Suprapubic skin (tissue), 4 donors: ENCODE measurements around the gene SMAD4. TPM values are rescaled to one million over a fixed set of nuclear protein-coding genes. Genes with fewer than 3 reads are reported as not detected.
"Not testable (repeated sequence)": the region's sequence is repeated elsewhere in the genome, so short reads cannot be mapped to it uniquely, and the experiment has no call there.

ENCODE experiments used
- DNase-seq, 2 donors: peaks; one replicate each; pipeline ENCODE4 v3.0.0-alpha.2; 2019; ENCODE audit warnings: low spot score in 2 of 2
- H3K27ac ChIP-seq: fragments of 200-600 bp; sonication (generic); one replicate; pipeline ENCODE4 v1.5.1; 2019
- H3K27me3 ChIP-seq: fragments of 200-600 bp; sonication (generic); one replicate; pipeline ENCODE4 v1.5.1; 2019
- H3K36me3 ChIP-seq: fragments of 200-600 bp; sonication (generic); one replicate; pipeline ENCODE4 v1.5.1; 2019
- H3K4me1 ChIP-seq: fragments of 200-600 bp; sonication (generic); one replicate; pipeline ENCODE4 v1.5.1; 2019
- H3K4me3 ChIP-seq: fragments of 200-600 bp; sonication (generic); one replicate; pipeline ENCODE4 v1.5.1; 2019; ENCODE audit warnings: mild to moderate bottlenecking
- H3K9me3 ChIP-seq: fragments of 200-600 bp; sonication (generic); one replicate; pipeline ENCODE4 v1.5.1; 2019
- CTCF ChIP-seq, 2 donors: fragments of 200-600 bp in 1 of 2; fragments of 450-650 bp in 1 of 2; sonication (generic) in 1 of 2; IDR thresholded peaks; one replicate each; pipeline ENCODE4 v1.5.1; 2016 to 2019; ENCODE audit warnings: antibody characterized with exemption in 2 of 2, mild to moderate bottlenecking in 1 of 2, moderate library complexity in 1 of 2
- EP300 ChIP-seq: sonication (generic); formaldehyde crosslinking; IDR thresholded peaks from one replicate; pipeline ENCODE4 v1.6.1; 2017; ENCODE audit warnings: antibody characterized with exemption
- POLR2A ChIP-seq, 2 donors: fragments of 450-650 bp; IDR thresholded peaks; one replicate each; pipeline ENCODE4 v1.6.1; 2017; ENCODE audit warnings: antibody characterized with exemption in 2 of 2, mild to moderate bottlenecking in 2 of 2, moderate library complexity in 2 of 2
- POLR2AphosphoS5 ChIP-seq, 3 donors: sonication (generic); formaldehyde crosslinking; IDR thresholded peaks; one replicate each; pipeline ENCODE4 v1.6.1; 2017; ENCODE audit warnings: antibody characterized with exemption in 3 of 3
- WGBS: methylation state at CpG from one replicate; pipeline ENCODE4 v1.1.5; 2018; 5-methylcytosine and 5-hydroxymethylcytosine counted together
- total RNA-seq, 4 donors: library from RNA; depleted of rRNA; stranded (reverse); fragments of >200 nt; gene quantifications; one replicate each; pipeline ENCODE4 v1.1.0, GENCODE V29; 2016

The SMAD4 gene
- total RNA-seq, 4 donors from 2014 or later: 58.9 to 112 (median 99.7) TPM

- Histone ChIP-seq H3K4me3 (no peak overlapping the region), H3K4me1 (no peaks in the 10 kb centered on the region), H3K9me3 (no peaks in the 10 kb centered on the region), H3K27me3 (no peaks in the 10 kb centered on the region), H3K27ac (no peak overlapping the region), H3K36me3 (peaks cover 4% of the 10 kb centered on the region)
- DNase-seq: no peak
- WGBS: 60% methylated on average over 5 of the region's 5 CpGs
- no peak for TF ChIP-seq CTCF (IDR thresholded peaks at IDR 0.05)
- TF ChIP-seq EP300: no peak
- TF ChIP-seq POLR2A (IDR thresholded peaks at IDR 0.05): no peak
- TF ChIP-seq POLR2AphosphoS5 (IDR thresholded peaks at IDR 0.05): no peak
Measured at GRCh38 chr18:51091270-51091669, 61.3 kb downstream of the SMAD4 start.

GRCh38 chr18:51092117-51092516, 62.1 kb downstream of the SMAD4 start:
- H3K9me3 ChIP-seq: no peaks in the 10 kb centered on the region
- 55% methylated on average over 2 of the region's 2 CpGs for WGBS

GRCh38 chr18:51092967-51093366, 63.0 kb downstream of the SMAD4 start:
- not testable (repeated sequence) for DNase-seq, H3K4me3 ChIP-seq, H3K27me3 ChIP-seq, H3K36me3 ChIP-seq, H3K4me1 ChIP-seq, H3K27ac ChIP-seq, H3K9me3 ChIP-seq
- 90% methylated on average over 1 of the region's 1 CpG for WGBS

More at GRCh38 chr18:51092117-51092516, 62.1 kb downstream of the SMAD4 start:
- Histone ChIP-seq H3K27ac (no peak overlapping the region), H3K4me3 (no peak overlapping the region), H3K4me1 (no peaks in the 10 kb centered on the region), H3K36me3 (no peaks in the 10 kb centered on the region), H3K27me3 (no peaks in the 10 kb centered on the region)
- DNase-seq: no peak
- no peak for TF ChIP-seq POLR2AphosphoS5 (IDR thresholded peaks at IDR 0.05)
- TF ChIP-seq POLR2A (IDR thresholded peaks at IDR 0.05): no peak
- TF ChIP-seq CTCF (IDR thresholded peaks at IDR 0.05): no peak
- TF ChIP-seq EP300: no peak

GRCh38 chr18:51097021-51097822, 67.2 kb downstream of the SMAD4 start:
- TF ChIP-seq POLR2A (IDR thresholded peaks at IDR 0.05) (no peak), EP300 (no peak), CTCF (IDR thresholded peaks at IDR 0.05) (no peak)
- DNase-seq: no peak
- WGBS: 61% methylated on average over 6 of the region's 6 CpGs
- Histone ChIP-seq H3K9me3 (no peaks in the 10 kb centered on the region), H3K36me3 (no peaks in the 10 kb centered on the region), H3K4me1 (no peaks in the 10 kb centered on the region), H3K27me3 (no peaks in the 10 kb centered on the region), H3K27ac (no peak overlapping the region), H3K4me3 (no peak overlapping the region)

- no peak for TF ChIP-seq EP300
- no peak for TF ChIP-seq POLR2A (IDR thresholded peaks at IDR 0.05)
- no peak for TF ChIP-seq POLR2AphosphoS5 (IDR thresholded peaks at IDR 0.05)
- TF ChIP-seq CTCF (IDR thresholded peaks at IDR 0.05): no peak
- no peak for DNase-seq
- WGBS: 80% methylated on average over 4 of the region's 5 CpGs
- H3K27me3 ChIP-seq: no peaks in the 10 kb centered on the region
- H3K27ac ChIP-seq: no peak overlapping the region
- no peak overlapping the region for H3K4me3 ChIP-seq
- H3K36me3 ChIP-seq: no peaks in the 10 kb centered on the region
- no peaks in the 10 kb centered on the region for H3K4me1 ChIP-seq
- no peaks in the 10 kb centered on the region for H3K9me3 ChIP-seq
Measured at GRCh38 chr18:51098082-51098481, 68.1 kb downstream of the SMAD4 start.
